ENCODE data around the gene UPB1. TPM values are rescaled to one million over a fixed set of nuclear protein-coding genes. Genes with fewer than 3 reads are reported as not detected.

Gene UPB1
- total RNA-seq, 3 donors from 2014 or later (not counting 1 experiment from before 2014, with no cell fraction given): 0.33 to 1.6 (median 0.50) TPM

GRCh38 chr22:24482575-24482974, 12.6 kb upstream of the UPB1 start:
- Mint-ChIP-seq H3K27me3 (ENCODE audit: low read depth in 2 of 2) (peaks cover 0 to 2% of the 10 kb centered on the region in 2 donors), H3K27ac (no peak overlapping the region), H3K36me3 (no peaks in the 10 kb centered on the region), H3K4me1 (no peaks in the 10 kb centered on the region), H3K4me3 (no peak overlapping the region), H3K9me3 (no peaks in the 10 kb centered on the region)
- no peak for DNase-seq
- TF ChIP-seq CTCF (IDR thresholded peaks at IDR 0.05): no peak
- intact Hi-C loops (cut with micrococcal nuclease): no loop called here
- Histone ChIP-seq H3K4me3 (ENCODE audit: low read length) (no peak overlapping the region), H3K27me3 (ENCODE audit: control insufficient read depth, insufficient read depth, low read length) (no peaks in the 10 kb centered on the region), H3K9me3 (ENCODE audit: control insufficient read depth, insufficient read depth, low read length) (no peaks in the 10 kb centered on the region), H3K4me1 (ENCODE audit: control insufficient read depth, insufficient read depth, low read length) (no peaks in the 10 kb centered on the region), H3K36me3 (ENCODE audit: control insufficient read depth, insufficient read depth, low read length) (no peaks in the 10 kb centered on the region), H3K27ac (ENCODE audit: low read length) (no peak overlapping the region)
- 59% methylated on average over 3 of the region's 3 CpGs for WGBS (ENCODE audit: insufficient coverage)
- no peak for ATAC-seq

GRCh38 chr22:24482998-24483397, 12.1 kb upstream of the UPB1 start:
- no peak for DNase-seq
- Histone ChIP-seq H3K36me3 (ENCODE audit: control insufficient read depth, insufficient read depth, low read length) (no peaks in the 10 kb centered on the region), H3K9me3 (ENCODE audit: control insufficient read depth, insufficient read depth, low read length) (no peaks in the 10 kb centered on the region), H3K4me1 (ENCODE audit: control insufficient read depth, insufficient read depth, low read length) (no peaks in the 10 kb centered on the region), H3K27ac (ENCODE audit: low read length) (no peak overlapping the region), H3K4me3 (ENCODE audit: low read length) (no peak overlapping the region), H3K27me3 (ENCODE audit: control insufficient read depth, insufficient read depth, low read length) (no peaks in the 10 kb centered on the region)
- Mint-ChIP-seq H3K9me3 (no peaks in the 10 kb centered on the region), H3K4me1 (no peaks in the 10 kb centered on the region), H3K4me3 (no peak overlapping the region), H3K36me3 (no peaks in the 10 kb centered on the region), H3K27ac (no peak overlapping the region), H3K27me3 (ENCODE audit: low read depth in 2 of 2) (peaks cover 0 to 2% of the 10 kb centered on the region in 2 donors)
- no peak for TF ChIP-seq CTCF (IDR thresholded peaks at IDR 0.05)
- no peak for ATAC-seq
- WGBS (ENCODE audit: insufficient coverage): 93% methylated on average over 2 of the region's 2 CpGs
- intact Hi-C loops (cut with micrococcal nuclease): no loop called here

- no peak overlapping the region for H3K27ac Mint-ChIP-seq
Measured at GRCh38 chr22:24483976-24484545, 11.1 kb upstream of the UPB1 start.

More at GRCh38 chr22:24483976-24484545, 11.1 kb upstream of the UPB1 start:
- Mint-ChIP-seq H3K4me3 (no peak overlapping the region), H3K27me3 (ENCODE audit: low read depth in 2 of 2) (peaks cover under 1% of the 10 kb centered on the region in 2 donors), H3K9me3 (no peaks in the 10 kb centered on the region), H3K4me1 (no peaks in the 10 kb centered on the region), H3K36me3 (no peaks in the 10 kb centered on the region)
- Histone ChIP-seq H3K27ac (ENCODE audit: low read length) (no peak overlapping the region), H3K36me3 (ENCODE audit: control insufficient read depth, insufficient read depth, low read length) (no peaks in the 10 kb centered on the region), H3K4me3 (ENCODE audit: low read length) (no peak overlapping the region), H3K27me3 (ENCODE audit: control insufficient read depth, insufficient read depth, low read length) (no peaks in the 10 kb centered on the region), H3K9me3 (ENCODE audit: control insufficient read depth, insufficient read depth, low read length) (no peaks in the 10 kb centered on the region), H3K4me1 (ENCODE audit: control insufficient read depth, insufficient read depth, low read length) (no peaks in the 10 kb centered on the region)
- WGBS (ENCODE audit: insufficient coverage): 96% methylated on average over 5 of the region's 5 CpGs
- no peak for TF ChIP-seq CTCF (IDR thresholded peaks at IDR 0.05)
- ATAC-seq (no peak), DNase-seq (no peak)
- intact Hi-C loops (cut with micrococcal nuclease): no loop called here
